GM23338 (cell line): ENCODE results near the gene VPS25. TPM values are rescaled to one million over a fixed set of nuclear protein-coding genes. Genes with fewer than 3 reads are reported as not detected.

Experiments used
- ATAC-seq: fragments of 200-7000 bp; cut with Tn5 transposase; 3 replicates; pipeline ENCODE4 v1.9.1; 2020
- DNase-seq: peaks from one replicate; pipeline ENCODE4 v3.0.0-alpha.2; 2015; ENCODE audit warnings: low spot score
- H2AFZ ChIP-seq: fragments of 200-600 bp; sonication (generic); 2 replicates; pipeline ENCODE4 v1.8.0; 2016; ENCODE audit warnings: antibody characterized with exemption, mild to moderate bottlenecking, moderate library complexity
- H3F3A ChIP-seq: fragments of 200-600 bp; sonication (generic); replicated peaks from 2 replicates; pipeline ENCODE4 v1.8.0; 2017; ENCODE audit warnings: antibody characterized with exemption, mixed run types, low read depth
- H3K27ac ChIP-seq: fragments of 200-600 bp; sonication (generic); 2 replicates; pipeline ENCODE4 v1.6.1; 2016; ENCODE audit warnings: low read depth
- H3K27me3 ChIP-seq: fragments of 200-600 bp; sonication (generic); 2 replicates; pipeline ENCODE4 v1.8.0; 2016; ENCODE audit warnings: mild to moderate bottlenecking, mixed run types, moderate library complexity; ENCODE audit not compliant: insufficient read depth
- H3K36me3 ChIP-seq: fragments of 200-600 bp; sonication (generic); 2 replicates; pipeline ENCODE4 v1.8.0; 2016; ENCODE audit warnings: mild to moderate bottlenecking; ENCODE audit not compliant: insufficient read depth
- H3K4me1 ChIP-seq: fragments of 200-600 bp; sonication (generic); 2 replicates; pipeline ENCODE4 v1.8.0; 2016; ENCODE audit warnings: mild to moderate bottlenecking, moderate library complexity; ENCODE audit not compliant: insufficient read depth
- H3K4me2 ChIP-seq: fragments of 200-600 bp; sonication (generic); 2 replicates; pipeline ENCODE4 v1.7.1; 2017; ENCODE audit warnings: mixed run types
- H3K4me3 ChIP-seq: fragments of 200-600 bp; sonication (generic); 2 replicates; pipeline ENCODE4 v1.6.1; 2016; ENCODE audit warnings: mixed run types
- H3K79me2 ChIP-seq: fragments of 200-600 bp; sonication (generic); replicated peaks from 2 replicates; pipeline ENCODE4 v1.8.0; 2017; ENCODE audit warnings: mild to moderate bottlenecking; ENCODE audit not compliant: insufficient read depth
- H3K9me2 ChIP-seq: fragments of 200-600 bp; sonication (generic); 2 replicates; pipeline ENCODE4 v1.8.0; 2017; ENCODE audit not compliant: insufficient read depth
- H4K20me1 ChIP-seq: fragments of 200-600 bp; sonication (generic); replicated peaks from 2 replicates; pipeline ENCODE4 v1.8.0; 2017; ENCODE audit warnings: mild to moderate bottlenecking; ENCODE audit not compliant: insufficient read depth
- H3K27ac Mint-ChIP-seq: 2 replicates; pipeline ENCODE4 v1.8.0; 2020; ENCODE audit warnings: inconsistent platforms, mild to moderate bottlenecking, moderate library complexity, mixed read lengths
- H3K27me3 Mint-ChIP-seq: 3 replicates; pipeline ENCODE4 v1.8.0; 2022; ENCODE audit warnings: low read depth, mild to moderate bottlenecking, moderate library complexity, mixed read lengths, inconsistent platforms; ENCODE audit not compliant: insufficient read depth, poor library complexity
- H3K36me3 Mint-ChIP-seq: 3 replicates; pipeline ENCODE4 v1.8.0; 2021; ENCODE audit warnings: low read depth, mild to moderate bottlenecking, inconsistent platforms, moderate library complexity, mixed read lengths
- H3K4me1 Mint-ChIP-seq: 3 replicates; pipeline ENCODE4 v1.8.0; 2020; ENCODE audit warnings: mild to moderate bottlenecking, inconsistent platforms, mixed read lengths
- H3K4me3 Mint-ChIP-seq: 3 replicates; pipeline ENCODE4 v1.8.0; 2021; ENCODE audit warnings: moderate library complexity, mild to moderate bottlenecking, inconsistent platforms, mixed read lengths
- H3K9me3 Mint-ChIP-seq: 3 replicates; pipeline ENCODE4 v1.8.0; 2020; ENCODE audit warnings: moderate library complexity, mild to moderate bottlenecking, inconsistent platforms, mixed read lengths
- CREB1 ChIP-seq: fragments of 250-450 bp; sonication (Bioruptor Pico); IDR thresholded peaks from 2 replicates; pipeline ENCODE4 v1.5.0; 2020; ENCODE audit warnings: low read depth, mild to moderate bottlenecking, moderate library complexity
- EZH2 ChIP-seq: fragments of 200-600 bp; sonication (generic); IDR thresholded peaks from one replicate; pipeline ENCODE4 v1.8.0; 2017; ENCODE audit warnings: antibody characterized with exemption, mild to moderate bottlenecking, low read depth; ENCODE audit not compliant: unreplicated experiment
- POLR2AphosphoS5 ChIP-seq: IDR thresholded peaks from 2 replicates; pipeline ENCODE4 v1.6.1; 2016; ENCODE audit warnings: antibody characterized with exemption, low read depth
- ZNF114 ChIP-seq: fragments of 250-450 bp; sonication (Bioruptor Pico); IDR thresholded peaks from 2 replicates; pipeline ENCODE4 v1.5.0; 2020; ENCODE audit warnings: mild to moderate bottlenecking, moderate library complexity
- ZNF462 ChIP-seq: fragments of 250-450 bp; sonication (Bioruptor Pico); IDR thresholded peaks from 2 replicates; pipeline ENCODE4 v1.5.0; 2020; ENCODE audit warnings: mild to moderate bottlenecking, moderate library complexity
- microRNA-seq: library from miRNA; unstranded; fragments of <30 nt; microRNA quantifications from one replicate; pipeline ENCODE4, GENCODE V29; 2017
- polyA plus RNA-seq: library from polyadenylated mRNA; unstranded; fragments of >200 nt; fragmentation: Nextera tagmentation; extraction: Ambion mirVana; gene quantifications from 2 replicates; pipeline ENCODE4 v1.2.1, GENCODE V29; 2016
- small RNA-seq: library from RNA; depleted of rRNA; stranded (forward); fragments of <200 nt; gene quantifications from one replicate; pipeline ENCODE3, GENCODE V24; 2014; ENCODE audit warnings: low replicate concordance
- total RNA-seq: library from RNA; depleted of rRNA; stranded (reverse); fragments of >200 nt; shearing (Covaris generic); gene quantifications from 2 replicates; pipeline ENCODE4 v1.2.3, GENCODE V29; 2014; rRNA removed

The VPS25 gene
- total and polyA plus RNA-seq, 2 experiments from 2014 or later = 105 to 110 TPM

- no peaks in the 10 kb centered on the region for H3K9me2 ChIP-seq
- 0 out of 2 replicates have a peak, but pooled peaks cover 6% of the 10 kb centered on the region for H3F3A ChIP-seq
- DNase-seq (no peak), ATAC-seq (no peak)
- no peak overlapping the region for H3K4me2 ChIP-seq
- H3K9me3 Mint-ChIP-seq = no peaks in the 10 kb centered on the region
- H2AFZ ChIP-seq = no peak overlapping the region
- peaks cover 12% of the 10 kb centered on the region for H3K4me1 ChIP-seq
- no peaks in the 10 kb centered on the region for H3K27me3 ChIP-seq
- H3K4me3 Mint-ChIP-seq = no peak overlapping the region
- no peaks in the 10 kb centered on the region; the same call in 2 of the 3 replicates for H3K36me3 Mint-ChIP-seq
- TF ChIP-seq EZH2 (no peak), ZNF114 (no peak), CREB1 (CRISPR knock-in tag) (no peak), POLR2AphosphoS5 (no peak), ZNF462 (CRISPR knock-in tag) (no peak)
- no peaks in the 10 kb centered on the region; the same call in 1 of the 2 replicates for H4K20me1 ChIP-seq
- peaks cover 3% of the 10 kb centered on the region for H3K27me3 Mint-ChIP-seq
- no peaks in the 10 kb centered on the region for H3K36me3 ChIP-seq
- H3K79me2 ChIP-seq = peaks cover 13% of the 10 kb centered on the region
- no peak overlapping the region for H3K27ac ChIP-seq
- H3K4me1 Mint-ChIP-seq = peaks cover 7% of the 10 kb centered on the region
- H3K27ac Mint-ChIP-seq = no peak overlapping the region
- H3K4me3 ChIP-seq = no peak overlapping the region
These were observed 54.2 kb downstream of the VPS25 start for GRCh38 chr17:42827472-42827871.

Small RNAs within 50 kb of the gene (microRNA-seq; reads per million reads assigned to microRNA genes)
- gene MIR6781 = not detected

Small RNAs within 50 kb of the gene (small RNA-seq; reads per million reads assigned to genes)
- not detected for gene HMGN2P15
- not detected for gene MIR6781

Other genes starting within 250 kb of the VPS25 start
- gene NAGLU, start 237.2 kb upstream of the VPS25 start, total RNA-seq = 21.9 and 31.2 TPM in 2 replicates
- gene NAGLU, start 237.2 kb upstream of the VPS25 start, polyA plus RNA-seq = 12.0 and 13.0 TPM in 2 replicates
- gene HSD17B1, start 220.5 kb upstream of the VPS25 start, total RNA-seq = 0.97 and 1.7 TPM in 2 replicates
- gene HSD17B1, start 220.5 kb upstream of the VPS25 start, polyA plus RNA-seq = 1.7 and 1.8 TPM in 2 replicates
- 60.1 and 62.0 TPM in 2 replicates for gene COASY, start 211.3 kb upstream of the VPS25 start, total RNA-seq
- 72.1 and 77.5 TPM in 2 replicates for gene COASY, start 211.3 kb upstream of the VPS25 start, polyA plus RNA-seq
- gene MLX, start 206.3 kb upstream of the VPS25 start, total RNA-seq = 23.3 and 34.1 TPM in 2 replicates
- 28.8 and 33.2 TPM in 2 replicates for gene MLX, start 206.3 kb upstream of the VPS25 start, polyA plus RNA-seq
- gene PSMC3IP, start 195.7 kb upstream of the VPS25 start, total RNA-seq = 14.7 and 18.5 TPM in 2 replicates
- gene PSMC3IP, start 195.7 kb upstream of the VPS25 start, polyA plus RNA-seq = 29.5 and 32.7 TPM in 2 replicates
- gene RETREG3, start 164.1 kb upstream of the VPS25 start, total RNA-seq = 35.4 and 38.2 TPM in 2 replicates
- gene RETREG3, start 164.1 kb upstream of the VPS25 start, polyA plus RNA-seq = 8.0 and 10.5 TPM in 2 replicates
- 82.8 and 101 TPM in 2 replicates for gene TUBG1, start 163.8 kb upstream of the VPS25 start, total RNA-seq
- gene TUBG1, start 163.8 kb upstream of the VPS25 start, polyA plus RNA-seq = 110 and 117 TPM in 2 replicates
- 15.3 and 18.2 TPM in 2 replicates for gene TUBG2, start 114.2 kb upstream of the VPS25 start, total RNA-seq
- gene TUBG2, start 114.2 kb upstream of the VPS25 start, polyA plus RNA-seq = 16.5 and 19.0 TPM in 2 replicates
- 24.2 and 24.8 TPM in 2 replicates for gene PLEKHH3, start 96.5 kb upstream of the VPS25 start, total RNA-seq
- gene PLEKHH3, start 96.5 kb upstream of the VPS25 start, polyA plus RNA-seq = 10.9 and 13.8 TPM in 2 replicates
- 1.1 and 1.7 TPM in 2 replicates for gene CCR10, start 91.6 kb upstream of the VPS25 start, total RNA-seq
- 2.7 and 3.0 TPM in 2 replicates for gene CCR10, start 91.6 kb upstream of the VPS25 start, polyA plus RNA-seq
- gene CNTNAP1, start 90.9 kb upstream of the VPS25 start, total RNA-seq = 2.9 and 5.0 TPM in 2 replicates
- 0.75 and 1.3 TPM in 2 replicates for gene CNTNAP1, start 90.9 kb upstream of the VPS25 start, polyA plus RNA-seq
- 16.3 and 16.9 TPM in 2 replicates for gene EZH1, start 28.4 kb upstream of the VPS25 start, total RNA-seq
- gene EZH1, start 28.4 kb upstream of the VPS25 start, polyA plus RNA-seq = 17.5 and 18.0 TPM in 2 replicates
- 2.6 and 8.8 TPM in 2 replicates for gene RAMP2, start 12.2 kb upstream of the VPS25 start, total RNA-seq
- 28.3 and 29.5 TPM in 2 replicates for gene RAMP2, start 12.2 kb upstream of the VPS25 start, polyA plus RNA-seq
- 0.10 and 0.54 TPM in 2 replicates for gene WNK4, start 7.2 kb downstream of the VPS25 start, total RNA-seq
- gene WNK4, start 7.2 kb downstream of the VPS25 start, polyA plus RNA-seq = 0.65 and 0.83 TPM in 2 replicates
- 57.6 and 81.2 TPM in 2 replicates for gene COA3, start 25.3 kb downstream of the VPS25 start, total RNA-seq
- 123 and 138 TPM in 2 replicates for gene COA3, start 25.3 kb downstream of the VPS25 start, polyA plus RNA-seq
- not detected in 2 replicates for gene CNTD1, start 25.4 kb downstream of the VPS25 start, total RNA-seq
- 0.80 and 1.1 TPM in 2 replicates for gene CNTD1, start 25.4 kb downstream of the VPS25 start, polyA plus RNA-seq
- gene BECN1, start 50.8 kb downstream of the VPS25 start, total RNA-seq = 54.8 and 57.2 TPM in 2 replicates
- 35.5 and 41.8 TPM in 2 replicates for gene BECN1, start 50.8 kb downstream of the VPS25 start, polyA plus RNA-seq
- gene PSME3, start 59.9 kb downstream of the VPS25 start, total RNA-seq = 178 and 201 TPM in 2 replicates
- 85.2 and 93.5 TPM in 2 replicates for gene PSME3, start 59.9 kb downstream of the VPS25 start, polyA plus RNA-seq
- gene AOC2, start 71.1 kb downstream of the VPS25 start, total RNA-seq = 5.7 and 5.8 TPM in 2 replicates
- 2.0 and 2.1 TPM in 2 replicates for gene AOC2, start 71.1 kb downstream of the VPS25 start, polyA plus RNA-seq
- 1.4 and 1.6 TPM in 2 replicates for gene AOC3, start 77.8 kb downstream of the VPS25 start, total RNA-seq
- 1.7 and 2.6 TPM in 2 replicates for gene AOC3, start 77.8 kb downstream of the VPS25 start, polyA plus RNA-seq
- gene G6PC1, start 127.3 kb downstream of the VPS25 start, total RNA-seq = not detected in 2 replicates
- not detected in 2 replicates for gene G6PC1, start 127.3 kb downstream of the VPS25 start, polyA plus RNA-seq
- 25.7 and 28.4 TPM in 2 replicates for gene AARSD1, start 191.0 kb downstream of the VPS25 start, total RNA-seq
- 69.6 and 74.4 TPM in 2 replicates for gene AARSD1, start 191.0 kb downstream of the VPS25 start, polyA plus RNA-seq
- 2.3 and 7.7 TPM in 2 replicates for gene PTGES3L, start 206.6 kb downstream of the VPS25 start, total RNA-seq
- gene PTGES3L, start 206.6 kb downstream of the VPS25 start, polyA plus RNA-seq = 2.0 and 2.5 TPM in 2 replicates
- gene RUNDC1, start 207.1 kb downstream of the VPS25 start, total RNA-seq = 11.1 and 11.9 TPM in 2 replicates
- gene RUNDC1, start 207.1 kb downstream of the VPS25 start, polyA plus RNA-seq = 6.1 and 6.9 TPM in 2 replicates
- gene RPL27, start 225.0 kb downstream of the VPS25 start, total RNA-seq = 1,307 and 1,784 TPM in 2 replicates
- gene RPL27, start 225.0 kb downstream of the VPS25 start, polyA plus RNA-seq = 2,722 and 2,793 TPM in 2 replicates
- 2.3 and 3.3 TPM in 2 replicates for gene IFI35, start 233.3 kb downstream of the VPS25 start, total RNA-seq
- 1.5 and 1.8 TPM in 2 replicates for gene IFI35, start 233.3 kb downstream of the VPS25 start, polyA plus RNA-seq
- 227 and 300 TPM in 2 replicates for gene VAT1, start 248.9 kb downstream of the VPS25 start, total RNA-seq
- gene VAT1, start 248.9 kb downstream of the VPS25 start, polyA plus RNA-seq = 233 and 267 TPM in 2 replicates